Omental fat pad (tissue), 4 donors: Measurements from ENCODE around the gene RPL23. TPM values are rescaled to one million over a fixed set of nuclear protein-coding genes. Genes with fewer than 3 reads are reported as not detected.

Experiments
- ATAC-seq: fragments of 150-250 bp; one replicate; pipeline ENCODE4 v1.9.1; 2016; ENCODE audit warnings: mild to moderate bottlenecking, moderate library complexity; ENCODE audit not compliant: low FRiP score
- DNase-seq: peaks from one replicate; pipeline ENCODE4 v3.0.0-alpha.2; 2019; ENCODE audit warnings: low spot score
- total RNA-seq, 4 donors: library from RNA; depleted of rRNA; stranded (reverse); fragments of >200 nt; gene quantifications; one replicate each; pipeline ENCODE4 v1.1.0, GENCODE V29; 2016
- TF ChIP-seq, protein P1 (sequence below), 3 donors: fragments of 450-650 bp; IDR thresholded peaks; one replicate each; pipeline ENCODE4 v1.5.1; 2016 to 2017; ENCODE audit warnings: antibody characterized with exemption in 3 of 3, mild to moderate bottlenecking in 3 of 3, moderate library complexity in 2 of 3

Gene RPL23
- total RNA-seq, 4 donors from 2014 or later: 1,566 to 2,133 (median 2,034) TPM

DNA sequence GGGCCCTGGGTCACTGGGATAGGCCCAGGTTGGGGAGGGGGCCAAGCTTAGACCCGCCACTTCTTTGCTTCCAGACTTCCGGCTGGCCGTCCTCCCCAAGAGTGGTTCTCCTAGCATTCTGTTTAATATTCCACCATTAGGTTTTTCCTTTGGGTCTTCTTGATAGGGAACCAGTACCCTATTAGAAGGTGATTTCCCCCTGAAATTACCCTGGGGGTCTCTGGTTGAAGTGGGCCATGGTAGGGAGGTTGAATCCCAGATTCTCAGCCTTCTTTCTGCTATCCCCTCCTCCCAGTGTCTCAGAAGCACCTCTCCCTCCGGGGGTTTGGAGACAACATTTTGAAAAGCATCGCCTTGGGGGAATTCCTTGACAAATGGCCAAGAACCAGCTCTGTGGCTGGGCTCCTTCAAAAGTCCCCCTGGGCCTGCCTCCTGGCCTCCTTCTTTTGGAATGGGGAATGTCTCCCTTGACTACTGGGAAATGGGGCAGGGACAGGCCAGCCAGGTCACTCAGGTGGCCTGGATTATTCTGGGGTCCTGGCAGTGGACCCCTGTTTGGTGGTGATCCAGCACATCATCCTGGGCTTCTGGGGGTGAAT lies 22.1 kb upstream of the RPL23 start:
- ATAC-seq: no peak
- TF ChIP-seq, protein P1, sequence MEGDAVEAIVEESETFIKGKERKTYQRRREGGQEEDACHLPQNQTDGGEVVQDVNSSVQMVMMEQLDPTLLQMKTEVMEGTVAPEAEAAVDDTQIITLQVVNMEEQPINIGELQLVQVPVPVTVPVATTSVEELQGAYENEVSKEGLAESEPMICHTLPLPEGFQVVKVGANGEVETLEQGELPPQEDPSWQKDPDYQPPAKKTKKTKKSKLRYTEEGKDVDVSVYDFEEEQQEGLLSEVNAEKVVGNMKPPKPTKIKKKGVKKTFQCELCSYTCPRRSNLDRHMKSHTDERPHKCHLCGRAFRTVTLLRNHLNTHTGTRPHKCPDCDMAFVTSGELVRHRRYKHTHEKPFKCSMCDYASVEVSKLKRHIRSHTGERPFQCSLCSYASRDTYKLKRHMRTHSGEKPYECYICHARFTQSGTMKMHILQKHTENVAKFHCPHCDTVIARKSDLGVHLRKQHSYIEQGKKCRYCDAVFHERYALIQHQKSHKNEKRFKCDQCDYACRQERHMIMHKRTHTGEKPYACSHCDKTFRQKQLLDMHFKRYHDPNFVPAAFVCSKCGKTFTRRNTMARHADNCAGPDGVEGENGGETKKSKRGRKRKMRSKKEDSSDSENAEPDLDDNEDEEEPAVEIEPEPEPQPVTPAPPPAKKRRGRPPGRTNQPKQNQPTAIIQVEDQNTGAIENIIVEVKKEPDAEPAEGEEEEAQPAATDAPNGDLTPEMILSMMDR (IDR thresholded peaks at IDR 0.05): no peak
- DNase-seq: no peak

DNA sequence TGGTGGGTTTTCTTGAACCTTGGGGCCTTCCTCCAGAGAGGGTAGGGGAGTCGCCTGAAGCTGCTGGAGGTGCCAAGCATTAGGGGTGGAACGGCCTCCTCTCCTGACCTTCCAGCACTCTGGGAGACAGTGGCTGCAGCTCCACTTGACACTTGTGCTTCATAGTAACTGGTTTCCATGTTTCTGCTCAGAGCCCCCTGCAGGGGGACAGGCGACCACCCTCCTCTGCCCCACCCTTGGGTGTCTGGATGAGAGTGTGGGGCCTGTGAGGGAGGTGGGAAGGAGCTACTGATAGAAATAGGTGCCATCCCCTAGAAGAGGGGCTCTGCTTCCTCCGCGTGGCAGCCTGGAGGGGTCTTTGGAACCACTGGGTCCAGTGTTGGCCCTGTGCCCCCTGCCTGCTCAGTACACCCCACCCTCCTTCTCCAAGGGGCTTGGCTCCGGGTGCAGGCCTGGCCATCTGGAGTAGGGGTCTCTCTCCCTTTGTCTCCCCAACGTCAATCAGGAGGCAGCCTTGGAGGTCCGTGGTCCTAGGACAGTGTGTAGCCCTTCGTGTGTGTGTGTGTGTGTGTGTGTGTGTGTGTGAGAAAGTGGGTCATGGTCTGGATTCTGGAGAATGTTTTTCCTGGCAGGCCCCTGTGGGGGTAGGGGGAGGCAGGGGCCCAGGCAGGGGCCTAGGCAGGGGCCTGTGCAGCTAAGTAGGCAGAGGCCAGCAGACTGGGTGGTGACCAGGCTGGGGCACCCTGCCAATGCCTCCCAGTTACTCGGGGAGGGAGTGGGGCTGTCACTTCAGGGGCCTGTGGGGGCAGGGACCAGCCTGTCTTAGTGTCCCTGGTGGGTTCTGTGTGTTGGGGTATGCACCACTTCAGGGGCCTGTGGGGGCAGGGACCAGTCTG lies 21.2 kb upstream of the RPL23 start:
- DNase-seq (no peak), ATAC-seq (no peak)
- TF ChIP-seq, protein P1 (IDR thresholded peaks at IDR 0.05): no peak

DNA sequence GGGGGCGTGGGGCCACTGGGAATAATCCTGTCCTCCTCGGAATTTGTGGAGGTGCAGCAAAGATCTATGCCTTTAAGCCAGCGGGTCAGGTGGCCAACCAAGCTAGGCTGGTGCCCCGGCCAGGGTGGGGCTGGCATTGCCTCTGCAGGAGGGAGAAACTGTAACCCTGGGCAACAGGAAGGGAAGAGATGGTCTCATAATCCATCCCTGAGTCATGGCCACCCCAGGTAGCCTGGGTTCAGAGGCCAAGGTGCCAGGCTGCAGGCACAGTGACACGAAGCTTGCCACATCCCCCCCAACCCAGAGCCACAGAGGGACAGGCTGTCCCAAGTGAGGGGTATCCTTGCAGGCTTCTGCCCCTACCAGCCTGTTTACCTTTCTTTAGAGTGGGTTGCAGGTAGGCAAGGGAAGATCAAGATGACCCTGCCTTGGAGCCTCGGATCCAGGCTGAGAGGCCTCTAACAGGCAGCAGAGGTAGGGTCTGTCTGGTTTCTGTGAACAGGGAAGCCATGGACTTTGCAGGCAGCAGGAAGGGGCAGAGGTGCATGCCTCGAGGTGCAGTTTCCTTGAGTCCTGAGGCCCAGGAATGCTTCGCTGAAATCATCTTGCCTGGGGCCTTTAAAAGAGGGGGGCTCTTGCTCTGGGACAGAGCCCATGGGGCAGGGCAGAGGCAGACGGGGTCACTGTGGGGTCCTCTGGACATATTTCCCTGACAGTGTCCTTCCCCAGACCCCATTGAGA lies 20.3 kb upstream of the RPL23 start:
- no peak for DNase-seq
- TF ChIP-seq, protein P1 (IDR thresholded peaks at IDR 0.05): no peak
- no peak for ATAC-seq

DNA sequence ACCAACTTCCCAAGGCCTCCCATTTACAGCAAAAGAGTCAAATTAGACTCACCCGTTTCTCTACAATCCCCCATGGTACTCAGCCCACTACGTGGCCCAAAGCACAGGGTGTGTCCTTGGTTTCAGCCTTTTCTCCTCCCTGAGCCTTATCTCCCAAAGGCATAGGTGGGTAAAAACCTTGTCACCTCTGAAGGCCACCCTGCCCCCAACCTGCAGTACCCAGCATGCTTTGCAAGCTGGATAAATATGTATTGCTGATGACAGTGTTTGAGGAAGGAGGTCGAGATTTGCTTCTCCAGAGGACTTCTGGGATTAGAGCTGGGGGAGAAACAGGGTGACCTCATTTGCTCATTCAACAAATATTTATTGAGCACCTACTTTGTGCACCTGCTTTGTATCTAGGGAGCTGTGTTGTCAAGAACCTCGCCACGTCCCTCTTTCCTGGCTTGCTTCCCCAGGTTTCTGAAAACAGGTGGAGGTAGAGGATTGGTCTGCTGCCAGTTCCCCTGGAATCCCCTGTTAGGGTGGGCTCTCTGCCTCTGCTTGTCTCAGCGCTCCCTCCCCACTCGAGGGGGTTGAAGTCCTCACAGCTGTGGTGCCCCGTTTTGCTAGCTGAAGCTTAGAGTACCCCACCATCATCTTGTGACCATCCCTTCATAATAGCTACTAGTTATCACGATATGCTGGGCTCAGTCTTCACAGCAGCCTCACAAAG lies 19.3 kb upstream of the RPL23 start:
- no peak for ATAC-seq
- TF ChIP-seq, protein P1 (IDR thresholded peaks at IDR 0.05): no peak
- DNase-seq: no peak

DNA sequence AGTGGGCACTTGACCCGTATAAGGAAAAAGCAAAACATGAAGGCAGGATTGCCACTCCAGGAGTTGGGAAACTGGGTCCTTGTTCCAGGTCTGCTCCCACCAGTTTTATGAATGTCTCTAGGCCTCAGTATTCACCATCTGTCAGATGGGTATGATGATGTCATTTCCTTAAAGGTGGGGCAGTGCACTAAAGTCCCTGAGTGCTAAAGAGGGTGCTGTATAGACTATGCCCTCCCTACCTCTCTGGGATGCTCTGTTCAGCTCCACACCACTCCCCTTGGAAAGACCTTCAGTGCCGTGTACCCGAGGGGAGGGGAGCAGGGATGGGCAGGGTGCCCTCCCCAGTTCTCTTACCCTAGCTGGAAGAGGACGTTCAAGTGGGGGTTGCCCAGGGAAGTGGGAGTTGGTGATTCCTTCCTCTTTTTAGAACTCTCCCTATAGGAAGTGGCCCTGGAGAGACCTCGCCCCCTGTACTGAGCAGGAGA lies 18.5 kb upstream of the RPL23 start:
- ATAC-seq (no peak), DNase-seq (no peak)
- TF ChIP-seq, protein P1 (IDR thresholded peaks at IDR 0.05): no peak

DNA sequence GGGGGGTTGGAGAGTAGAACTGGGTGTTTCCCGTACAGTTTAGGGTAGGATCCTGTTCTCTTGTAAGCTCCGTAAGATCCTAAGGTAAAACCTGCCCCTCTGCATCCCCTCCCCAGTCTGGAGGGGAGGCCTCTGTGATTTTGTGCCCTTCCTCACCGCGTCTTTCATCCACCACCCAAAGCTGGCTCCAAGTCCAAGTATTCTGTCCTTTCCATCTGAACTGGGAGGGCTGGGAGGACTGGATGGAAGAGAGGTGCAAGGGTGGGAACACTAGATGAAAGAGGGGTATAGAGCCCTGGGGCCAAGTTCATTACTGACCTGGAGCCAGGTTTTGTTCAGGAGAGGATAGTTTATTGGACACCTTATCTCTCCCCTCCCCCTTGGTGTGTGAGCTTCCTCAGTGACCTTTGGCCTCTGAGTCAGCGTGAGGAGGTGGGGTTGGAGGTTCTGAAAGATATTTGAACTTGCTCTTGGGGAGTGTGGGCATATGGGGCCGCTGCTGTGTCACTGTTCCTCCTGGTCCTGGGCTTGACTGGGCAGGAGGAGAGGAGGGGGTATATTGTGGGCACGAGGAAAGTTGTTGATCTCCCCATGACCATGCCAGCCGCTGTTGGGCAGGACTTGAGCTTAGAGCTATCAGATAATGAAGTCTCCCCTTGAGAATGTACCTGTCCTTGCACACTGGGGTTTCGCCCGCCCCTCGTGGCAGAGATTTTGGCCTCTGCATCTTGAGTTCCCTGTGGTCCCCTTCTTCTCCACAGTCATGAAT lies 17.9 kb upstream of the RPL23 start:
- peak; percentile 75 for DNase-seq
- peak; percentile 31 for ATAC-seq
- TF ChIP-seq, protein P1 (IDR thresholded peaks at IDR 0.05): no peak
